Dendritic cell treated with granulocyte-macrophage colony-stimulating factor and Interleukin-4, amounts not matched to agents 40 ng/mL and 50 ng/mL, for 4 days (primary cell): ENCODE results near the gene ZMIZ2.
"Not testable (repeated sequence)": the region's sequence is repeated elsewhere in the genome, so short reads cannot be mapped to it uniquely, and the experiment has no call there.

Experiments used
- H3K27ac Mint-ChIP-seq: one replicate; pipeline ENCODE4 v1.8.0; 2022; ENCODE audit warnings: mild to moderate bottlenecking, mixed read lengths
- H3K27me3 Mint-ChIP-seq: one replicate; pipeline ENCODE4 v1.8.0; 2022; ENCODE audit warnings: mild to moderate bottlenecking, mixed read lengths
- H3K36me3 Mint-ChIP-seq: one replicate; pipeline ENCODE4 v1.8.0; 2022; ENCODE audit warnings: low read depth, mixed read lengths
- H3K4me1 Mint-ChIP-seq: one replicate; pipeline ENCODE4 v1.8.0; 2022; ENCODE audit warnings: low read depth, mixed read lengths
- H3K4me3 Mint-ChIP-seq: one replicate; pipeline ENCODE4 v1.8.0; 2022; ENCODE audit warnings: mild to moderate bottlenecking, moderate library complexity, mixed read lengths
- H3K9me3 Mint-ChIP-seq: one replicate; pipeline ENCODE4 v1.8.0; 2022; ENCODE audit warnings: mixed read lengths
- intact Hi-C: fragments of 100-400 bp; cut with micrococcal nuclease; formaldehyde crosslinking; loops from one replicate; pipeline ENCODE4 v1.15.0; 2022

ZMIZ2 gene

GRCh38 chr7:44784364-44784763 is 35.7 kb downstream of the ZMIZ2 start:
- H3K9me3 Mint-ChIP-seq: peaks cover 10% of the 10 kb centered on the region
- H3K4me3 Mint-ChIP-seq: no peak overlapping the region
- H3K27ac Mint-ChIP-seq: no peak overlapping the region
- intact Hi-C loops: no loop called here
- no peaks in the 10 kb centered on the region for H3K36me3 Mint-ChIP-seq
- no peaks in the 10 kb centered on the region for H3K27me3 Mint-ChIP-seq
- no peaks in the 10 kb centered on the region for H3K4me1 Mint-ChIP-seq

DNA sequence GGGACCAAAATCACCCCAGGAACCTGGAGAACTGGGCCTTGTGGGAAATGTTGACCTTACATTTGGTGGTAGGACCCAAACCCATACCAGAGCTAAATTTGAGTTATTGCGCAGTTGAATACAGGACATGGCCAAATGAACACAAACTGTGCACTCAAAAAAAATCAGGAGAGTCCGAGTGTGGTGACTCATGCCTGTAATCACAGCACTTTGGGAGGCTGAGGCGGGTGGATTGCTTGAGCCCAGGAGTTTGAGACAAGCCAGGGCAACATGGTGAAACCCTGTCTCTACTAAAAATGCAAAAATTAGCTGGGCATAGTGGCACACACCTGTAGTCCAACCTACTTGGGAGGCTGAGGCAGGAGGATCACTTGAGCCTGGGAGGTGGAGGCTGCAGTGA is 36.6 kb downstream of the ZMIZ2 start:
- intact Hi-C loops, H3K27me3 Mint-ChIP-seq, H3K27ac Mint-ChIP-seq, H3K36me3 Mint-ChIP-seq, H3K4me1 Mint-ChIP-seq, H3K4me3 Mint-ChIP-seq: not testable (repeated sequence)
- peaks cover 10% of the 10 kb centered on the region for H3K9me3 Mint-ChIP-seq

- no peaks in the 10 kb centered on the region for H3K27me3 Mint-ChIP-seq
- H3K27ac Mint-ChIP-seq: no peak overlapping the region
- H3K36me3 Mint-ChIP-seq: no peaks in the 10 kb centered on the region
- intact Hi-C loops: no loop called here
- no peak overlapping the region for H3K4me3 Mint-ChIP-seq
- H3K4me1 Mint-ChIP-seq: no peaks in the 10 kb centered on the region
- H3K9me3 Mint-ChIP-seq: peaks cover 10% of the 10 kb centered on the region
These were observed 38.4 kb downstream of the ZMIZ2 start for GRCh38 chr7:44787041-44787440.

GRCh38 chr7:44787762-44788161 is 39.1 kb downstream of the ZMIZ2 start:
- intact Hi-C loops: no loop called here
- H3K27me3 Mint-ChIP-seq: no peaks in the 10 kb centered on the region
- H3K36me3 Mint-ChIP-seq: no peaks in the 10 kb centered on the region
- no peak overlapping the region for H3K4me3 Mint-ChIP-seq
- H3K27ac Mint-ChIP-seq: no peak overlapping the region
- no peaks in the 10 kb centered on the region for H3K4me1 Mint-ChIP-seq
- H3K9me3 Mint-ChIP-seq: peaks cover 10% of the 10 kb centered on the region

GRCh38 chr7:44789990-44790389 is 41.3 kb downstream of the ZMIZ2 start:
- intact Hi-C loops: no loop called here
- Mint-ChIP-seq H3K4me1 (no peaks in the 10 kb centered on the region), H3K36me3 (no peaks in the 10 kb centered on the region), H3K4me3 (no peak overlapping the region), H3K27ac (no peak overlapping the region), H3K9me3 (no peaks in the 10 kb centered on the region), H3K27me3 (no peaks in the 10 kb centered on the region)

DNA sequence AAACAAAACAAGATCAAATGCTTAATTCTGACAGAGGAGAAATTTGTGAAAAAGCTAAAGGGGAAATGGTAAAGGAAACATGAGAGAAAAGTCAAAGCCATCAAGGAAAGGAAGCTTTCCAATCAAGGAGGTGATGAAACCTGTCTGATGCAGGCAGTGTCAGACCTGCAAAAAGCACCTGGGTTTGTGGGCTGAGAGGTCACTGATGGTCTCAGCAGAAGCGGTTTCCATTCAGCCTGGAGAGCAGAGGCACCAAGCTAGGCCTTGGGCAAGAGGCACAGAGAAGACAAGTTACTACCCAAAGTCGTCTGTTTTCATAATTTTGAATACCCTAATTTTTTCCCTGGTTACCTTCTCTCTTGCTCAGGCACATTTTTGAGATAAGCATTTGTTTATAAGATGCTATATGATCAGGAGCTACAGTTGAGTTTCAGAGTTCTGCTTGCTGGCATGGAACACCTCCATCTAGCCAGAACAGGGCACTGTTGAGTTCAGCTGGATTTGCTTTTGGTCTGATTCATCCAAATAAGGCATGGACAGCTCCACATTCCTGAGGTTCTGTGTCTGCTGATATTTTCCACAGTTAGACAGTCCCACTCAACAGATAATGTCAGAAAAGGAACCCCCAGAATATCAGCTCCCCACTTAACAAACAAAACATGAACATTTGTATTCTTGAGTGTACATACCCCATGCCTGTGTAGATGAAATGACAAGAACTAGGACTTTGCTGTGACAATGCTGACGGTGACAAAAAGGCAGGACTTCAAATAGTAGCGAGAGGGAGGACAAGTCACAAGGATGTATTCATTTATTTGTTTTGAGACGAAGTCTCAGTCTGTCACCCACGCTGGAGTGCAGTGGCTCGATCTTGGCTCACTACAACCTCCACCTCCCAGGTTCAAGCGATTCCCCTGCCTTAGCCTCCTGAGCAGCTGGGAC is 42.9 kb downstream of the ZMIZ2 start:
- Mint-ChIP-seq H3K36me3 (peaks cover 6% of the 10 kb centered on the region), H3K27ac (no peak overlapping the region), H3K4me3 (no peak overlapping the region), H3K9me3 (no peaks in the 10 kb centered on the region), H3K4me1 (no peaks in the 10 kb centered on the region), H3K27me3 (no peaks in the 10 kb centered on the region)
- intact Hi-C loops: no loop called here

DNA sequence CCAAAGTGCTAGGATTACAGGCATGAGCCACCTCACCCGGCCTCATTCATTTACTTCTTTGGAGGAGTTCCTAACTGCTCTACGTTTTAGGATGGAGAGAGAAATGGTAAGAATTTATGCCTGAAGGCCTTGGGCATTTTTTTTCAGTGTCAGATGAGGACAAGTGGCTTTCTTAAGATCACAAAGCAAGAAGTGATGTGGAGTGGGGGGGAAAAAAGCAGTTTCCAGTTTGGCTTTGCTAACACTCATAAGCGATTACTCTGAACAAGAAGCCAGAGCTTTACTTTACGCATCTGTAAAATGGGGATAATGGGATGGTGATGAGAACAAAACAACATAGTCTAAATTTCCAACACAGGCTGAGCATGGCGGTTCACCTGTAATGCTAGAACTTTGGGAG is 45.3 kb downstream of the ZMIZ2 start:
- intact Hi-C loops: no loop called here
- Mint-ChIP-seq H3K36me3 (peaks cover 24% of the 10 kb centered on the region), H3K27ac (no peak overlapping the region), H3K4me1 (peaks cover 13% of the 10 kb centered on the region), H3K4me3 (no peak overlapping the region), H3K9me3 (no peaks in the 10 kb centered on the region), H3K27me3 (no peaks in the 10 kb centered on the region)

- H3K27me3 Mint-ChIP-seq: no peaks in the 10 kb centered on the region
- peaks cover 13% of the 10 kb centered on the region for H3K4me1 Mint-ChIP-seq
- H3K4me3 Mint-ChIP-seq: no peak overlapping the region
- H3K36me3 Mint-ChIP-seq: peaks cover 28% of the 10 kb centered on the region
- intact Hi-C loops: no loop called here
- no peak overlapping the region for H3K27ac Mint-ChIP-seq
- H3K9me3 Mint-ChIP-seq: no peaks in the 10 kb centered on the region
These were observed 45.7 kb downstream of the ZMIZ2 start for GRCh38 chr7:44794331-44794730.

DNA sequence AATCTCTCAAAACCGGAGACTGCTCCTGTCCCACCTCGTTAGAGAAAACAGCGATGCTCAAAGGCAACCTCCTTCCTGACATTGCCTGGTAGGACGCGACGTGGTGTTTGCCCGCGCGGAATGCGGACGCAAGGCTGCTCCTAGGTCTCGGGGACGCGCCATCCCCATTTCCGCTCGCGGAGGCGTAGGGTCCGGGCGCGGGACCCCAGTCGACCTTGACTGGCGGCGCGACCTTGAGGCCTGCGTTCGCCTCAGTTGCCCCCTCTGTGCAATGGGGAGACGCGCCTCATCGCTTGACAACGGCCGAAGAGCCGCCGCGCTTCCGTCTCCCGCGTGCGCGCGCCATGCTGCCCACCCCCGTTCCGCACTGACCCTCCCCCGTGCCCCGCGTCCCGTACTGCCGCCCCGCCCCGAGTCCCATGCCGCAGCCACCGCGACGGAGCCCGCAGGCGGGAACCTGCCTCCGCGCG is 47.4 kb downstream of the ZMIZ2 start:
- H3K4me1 Mint-ChIP-seq: peaks cover 13% of the 10 kb centered on the region
- H3K27ac Mint-ChIP-seq: peak overlapping the region; percentile 93
- H3K36me3 Mint-ChIP-seq: peaks cover 46% of the 10 kb centered on the region
- H3K4me3 Mint-ChIP-seq: peak overlapping the region; percentile 88
- intact Hi-C loops: loop anchor here (1.0 to 5.0 kb wide), 5 partner anchors 51 to 304 kb away; partner anchors contain the start of genes NUDCD3, OGDH, PURB and TMED4
- H3K9me3 Mint-ChIP-seq: no peaks in the 10 kb centered on the region
- H3K27me3 Mint-ChIP-seq: no peaks in the 10 kb centered on the region

- no peaks in the 10 kb centered on the region for H3K27me3 Mint-ChIP-seq
- H3K27ac Mint-ChIP-seq: peak within 1 kb of the TSS; percentile 93
- no peaks in the 10 kb centered on the region for H3K9me3 Mint-ChIP-seq
- H3K4me1 Mint-ChIP-seq: peaks cover 13% of the 10 kb centered on the region
- intact Hi-C loops: loop anchor here (1.0 to 5.0 kb wide), 6 partner anchors 46 to 304 kb away; partner anchors contain the start of genes NUDCD3, OGDH, PURB and TMED4
- H3K36me3 Mint-ChIP-seq: peaks cover 52% of the 10 kb centered on the region
- H3K4me3 Mint-ChIP-seq: peak within 1 kb of the TSS; percentile 88
These were observed 48.1 kb downstream of the ZMIZ2 start, which contains the start of gene PPIA for GRCh38 chr7:44796504-44797328. PPIA (plus strand) TSS chr7:44796681; CDS start chr7:44796725, 44 bp downstream.

GRCh38 chr7:44797329-44798258 is 48.9 kb downstream of the ZMIZ2 start:
- Mint-ChIP-seq H3K27ac (peak overlapping the region; percentile 93), H3K4me3 (peak overlapping the region; percentile 88), H3K36me3 (peaks cover 61% of the 10 kb centered on the region), H3K9me3 (no peaks in the 10 kb centered on the region), H3K4me1 (peaks cover 13% of the 10 kb centered on the region), H3K27me3 (no peaks in the 10 kb centered on the region)
- intact Hi-C loops: loop anchor here (1.0 to 5.0 kb wide), 4 partner anchors 47 to 305 kb away; partner anchors contain the start of genes NUDCD3, PURB and TMED4

DNA sequence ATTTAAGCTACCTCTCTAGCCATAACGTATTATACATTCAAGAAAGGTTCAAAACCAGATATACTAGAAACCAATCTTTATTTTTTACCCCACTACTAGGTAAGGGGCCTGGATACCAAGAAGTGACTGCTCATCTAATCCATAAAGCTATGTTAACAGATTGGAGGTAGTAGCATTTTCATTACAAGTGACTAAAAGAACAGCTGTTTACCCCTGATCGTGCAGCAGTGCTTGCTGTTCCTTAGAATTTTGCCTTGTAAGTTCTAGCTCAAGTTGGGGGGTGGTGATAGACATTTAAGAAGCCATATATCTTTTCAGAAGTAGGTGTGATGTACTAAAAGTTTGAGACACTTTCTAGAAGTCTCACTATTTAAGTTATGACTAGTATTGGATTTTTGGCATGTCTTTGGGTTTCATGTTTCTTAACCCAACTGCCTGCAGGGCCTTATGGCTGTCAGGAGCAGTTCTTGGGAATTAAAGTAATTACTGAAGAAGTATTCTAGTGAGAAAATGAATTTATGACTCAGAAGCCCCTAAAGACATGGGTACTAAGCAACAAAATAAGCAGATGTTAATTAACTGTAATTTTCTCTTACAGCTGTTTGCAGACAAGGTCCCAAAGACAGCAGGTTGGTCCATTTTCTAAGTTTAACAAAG is 50.1 kb downstream of the ZMIZ2 start:
- intact Hi-C loops: loop anchor here (5.0 kb wide), 2 partner anchors 89 to 306 kb away; partner anchors contain the start of genes NUDCD3 and PURB
- H3K4me1 Mint-ChIP-seq: peaks cover 13% of the 10 kb centered on the region

More for the DNA sequence above, 50.1 kb downstream of the ZMIZ2 start:
- Mint-ChIP-seq H3K27me3 (no peaks in the 10 kb centered on the region), H3K9me3 (no peaks in the 10 kb centered on the region), H3K27ac (no peak overlapping the region), H3K4me3 (peak overlapping the region; percentile 88), H3K36me3 (peaks cover 73% of the 10 kb centered on the region)
